ENCODE data around the gene RNLS. TPM values are rescaled to one million over a fixed set of nuclear protein-coding genes. Genes with fewer than 3 reads are reported as not detected.

RNLS gene
- total and polyA plus RNA-seq, 2 of the 4 experiments (the other 2 are of a cell fraction) = 4.5 to 7.0 TPM

- Histone ChIP-seq H3K18ac (ENCODE audit: low read depth, low read length) (no peak overlapping the region), H2BK20ac (ENCODE audit: low read depth, low read length) (no peak overlapping the region), H4K20me1 (ENCODE audit: insufficient read depth, low read length) (no peaks in the 10 kb centered on the region), H3K9ac (ENCODE audit: low read depth, low read length) (no peak overlapping the region), H3K9me1 (ENCODE audit: insufficient read depth, low read length) (no peaks in the 10 kb centered on the region; the same call in 1 of the 2 replicates), H4K91ac (ENCODE audit: insufficient read depth, low read depth, low read length) (no peak overlapping the region), H3K9me3 (ENCODE audit: control insufficient read depth, insufficient read depth, low read length) (no peaks in the 10 kb centered on the region), H3K4me2 (ENCODE audit: low read depth, low read length) (no peak overlapping the region), H3K27ac (ENCODE audit: insufficient read depth, low read length) (no peak overlapping the region), H2BK5ac (ENCODE audit: low read depth, low read length, poor library complexity, severe bottlenecking) (no peak overlapping the region), H3K4me3 (ENCODE audit: insufficient read depth, low read depth, low read length) (no peak overlapping the region), H4K8ac (ENCODE audit: low read depth in 2 of 2, low read length in 2 of 2) (no peak overlapping the region), H2BK15ac (ENCODE audit: low read depth, low read length) (no peak overlapping the region), H3K27me3 (ENCODE audit: control insufficient read depth, insufficient read depth, low read length) (no peaks in the 10 kb centered on the region), H3K4me1 (ENCODE audit: control insufficient read depth, insufficient read depth, low read length) (no peaks in the 10 kb centered on the region), H2AK9ac (replicated peaks; ENCODE audit: low read depth, low read length, poor library complexity) (no peak overlapping the region), H3K14ac (replicated peaks; ENCODE audit: low read depth, low read length) (no peak overlapping the region), H4K5ac (ENCODE audit: low read depth, low read length) (no peak overlapping the region), H3K36me3 (ENCODE audit: control insufficient read depth, insufficient read depth, low read length) (no peaks in the 10 kb centered on the region), H2AK5ac (ENCODE audit: low read depth, low read length) (no peak overlapping the region), H3K23ac (ENCODE audit: low read depth, low read length) (no peak overlapping the region), H3K56ac (ENCODE audit: extremely low read depth, insufficient read depth, low read length) (no peak overlapping the region), H3K4ac (ENCODE audit: low read depth, low read length) (no peak overlapping the region), H2AFZ (replicated peaks; ENCODE audit: low read length, poor library complexity) (no peak overlapping the region), H2BK120ac (ENCODE audit: low read depth, low read length) (no peak overlapping the region), H3K79me1 (ENCODE audit: low read depth in 1 of 2, low read length in 2 of 2) (no peaks in the 10 kb centered on the region)
- POLR2A ChIA-PET (ENCODE audit: unreplicated experiment) = no interaction called here
- no CpG with 5 or more reads among the region's 3 CpGs for WGBS, 2 experiments (ENCODE audit: extremely low coverage in 2 of 2, insufficient read length in 1 of 2)
- BruUV-seq (replicated peaks) = no TSS peak
- no peak for TF ChIP-seq MAZ (IDR thresholded peaks at IDR 0.05; ENCODE audit: borderline replicate concordance, low read depth, low read length)
- no peak for TF ChIP-seq FOS (IDR thresholded peaks at IDR 0.05; ENCODE audit: low read depth, low read length)
- TF ChIP-seq NFE2L2 (IDR thresholded peaks at IDR 0.05; ENCODE audit: low read depth, low read length) = no peak
- TF ChIP-seq MAFK (IDR thresholded peaks at IDR 0.05; ENCODE audit: low read depth, low read length) = no peak
- no peak for TF ChIP-seq RCOR1 (IDR thresholded peaks at IDR 0.05; ENCODE audit: insufficient replicate concordance, low read length)
- no peak for TF ChIP-seq BHLHE40 (IDR thresholded peaks at IDR 0.05; ENCODE audit: low read depth, low read length)
- no peak for TF ChIP-seq CHD1 (IDR thresholded peaks at IDR 0.05; ENCODE audit: low read depth, low read length)
- CTCF ChIA-PET = no interaction called here
- intact Hi-C loops (cut with micrococcal nuclease) (no loop called here), in situ Hi-C loops (cut with MboI; ENCODE audit: low sequenced_read_pairs) (no loop called here), dilution Hi-C loops (cut with HindIII; ENCODE audit: low sequenced_read_pairs, unreplicated experiment) (no loop called here)
- ATAC-seq (ENCODE audit: low read depth) (no peak), DNase-seq (no peak)
These were observed 250.4 kb downstream of the RNLS start for GRCh38 chr10:88332503-88333247.

Measured in IMR-90 (cell line).